Upper lobe of right lung (tissue), 1 donor: ENCODE data around the gene QRICH1. TPM values are rescaled to one million over a fixed set of nuclear protein-coding genes. Genes with fewer than 3 reads are reported as not detected.

Experiments
- ATAC-seq: fragments of 200-7000 bp; cut with Tn5 transposase; one replicate; pipeline ENCODE4 v1.9.1; 2020; ENCODE audit warnings: mild to moderate bottlenecking, moderate library complexity
- DNase-seq: peaks from one replicate; pipeline ENCODE4 v3.0.0-alpha.2; 2020
- H3K27ac ChIP-seq: fragments of 200-600 bp; one replicate; pipeline ENCODE4 v1.8.0; 2022
- H3K27me3 ChIP-seq: fragments of 200-600 bp; one replicate; pipeline ENCODE4 v1.8.0; 2022; ENCODE audit warnings: mild to moderate bottlenecking
- H3K36me3 ChIP-seq: fragments of 200-600 bp; one replicate; pipeline ENCODE4 v1.8.0; 2022
- H3K4me1 ChIP-seq: fragments of 200-600 bp; one replicate; pipeline ENCODE4 v1.8.0; 2022
- H3K4me3 ChIP-seq: fragments of 200-600 bp; one replicate; pipeline ENCODE4 v1.8.0; 2022; ENCODE audit warnings: mild to moderate bottlenecking
- H3K9me3 ChIP-seq: fragments of 200-600 bp; one replicate; pipeline ENCODE4 v1.8.0; 2022
- intact Hi-C: fragments of 100-400 bp; cut with DNase I; formaldehyde crosslinking; loops from one replicate; pipeline ENCODE4 v1.11.0; 2022
- total RNA-seq: library from RNA; stranded (reverse); fragmentation: NEBNext Ultra II Directional; extraction: Animal tissue kit (Norgen Biotek cat#: 25700); gene quantifications from one replicate; pipeline ENCODE4 v1.2.1, GENCODE V29; 2021
- TF ChIP-seq, protein P1 (sequence below): fragments of 200-600 bp; IDR thresholded peaks from one replicate; pipeline ENCODE4 v1.8.0; 2022; ENCODE audit warnings: antibody characterized with exemption
- donor health status: DM: no; HTN: yes; CAD: no; lungs with severe emphysema.

The QRICH1 gene
- total RNA-seq, 1 donor from 2014 or later: 83.9 TPM

DNA sequence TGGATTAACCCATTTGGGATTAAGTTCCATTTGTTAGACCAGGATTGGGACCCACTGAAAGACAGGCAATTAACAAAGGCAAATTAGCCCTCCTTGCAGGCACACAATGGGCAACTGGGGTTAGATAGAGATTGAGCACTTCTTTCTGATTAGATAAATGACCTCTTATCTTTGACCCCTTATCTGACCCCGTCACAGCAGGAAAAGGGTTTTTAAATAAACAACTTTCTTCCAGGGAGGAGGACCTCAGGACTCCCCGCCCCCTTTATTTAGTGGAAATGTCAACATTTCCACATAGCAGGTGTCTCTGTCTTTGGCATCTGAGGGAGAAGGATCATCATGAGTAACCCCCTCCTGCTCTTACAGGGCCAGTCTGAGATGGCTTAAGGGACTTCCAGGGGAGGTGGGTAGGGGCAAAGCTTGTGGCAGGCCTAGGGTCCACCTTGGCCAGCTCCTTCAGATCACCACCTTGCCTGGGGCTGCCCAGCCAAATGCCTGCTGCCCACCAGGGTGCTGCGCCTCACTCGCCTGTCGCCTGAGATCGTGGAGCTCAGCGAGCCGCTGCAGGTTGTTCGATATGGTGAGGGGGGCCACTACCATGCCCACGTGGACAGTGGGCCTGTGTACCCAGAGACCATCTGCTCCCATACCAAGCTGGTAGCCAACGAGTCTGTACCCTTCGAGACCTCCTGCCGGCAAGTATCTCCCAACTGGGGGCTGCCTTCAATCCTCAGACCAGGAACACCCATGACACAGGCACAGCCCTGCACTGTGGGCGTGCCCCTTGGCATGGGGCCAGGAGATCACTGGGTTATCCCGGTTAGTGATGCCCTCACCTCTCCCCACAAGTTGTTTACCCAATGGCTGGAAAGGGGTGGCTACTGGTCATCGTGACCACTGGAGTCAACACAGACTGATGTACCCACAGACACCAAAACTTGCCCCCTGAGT, 89.2 kb downstream of the QRICH1 start:
- ATAC-seq: no peak
- no peaks in the 10 kb centered on the region for H3K36me3 ChIP-seq
- peak; percentile 74 for DNase-seq
- no peak overlapping the region for H3K27ac ChIP-seq
- H3K4me1 ChIP-seq: peaks cover 20% of the 10 kb centered on the region
- no peak overlapping the region for H3K4me3 ChIP-seq
- no peaks in the 10 kb centered on the region for H3K9me3 ChIP-seq
- TF ChIP-seq, protein P1, sequence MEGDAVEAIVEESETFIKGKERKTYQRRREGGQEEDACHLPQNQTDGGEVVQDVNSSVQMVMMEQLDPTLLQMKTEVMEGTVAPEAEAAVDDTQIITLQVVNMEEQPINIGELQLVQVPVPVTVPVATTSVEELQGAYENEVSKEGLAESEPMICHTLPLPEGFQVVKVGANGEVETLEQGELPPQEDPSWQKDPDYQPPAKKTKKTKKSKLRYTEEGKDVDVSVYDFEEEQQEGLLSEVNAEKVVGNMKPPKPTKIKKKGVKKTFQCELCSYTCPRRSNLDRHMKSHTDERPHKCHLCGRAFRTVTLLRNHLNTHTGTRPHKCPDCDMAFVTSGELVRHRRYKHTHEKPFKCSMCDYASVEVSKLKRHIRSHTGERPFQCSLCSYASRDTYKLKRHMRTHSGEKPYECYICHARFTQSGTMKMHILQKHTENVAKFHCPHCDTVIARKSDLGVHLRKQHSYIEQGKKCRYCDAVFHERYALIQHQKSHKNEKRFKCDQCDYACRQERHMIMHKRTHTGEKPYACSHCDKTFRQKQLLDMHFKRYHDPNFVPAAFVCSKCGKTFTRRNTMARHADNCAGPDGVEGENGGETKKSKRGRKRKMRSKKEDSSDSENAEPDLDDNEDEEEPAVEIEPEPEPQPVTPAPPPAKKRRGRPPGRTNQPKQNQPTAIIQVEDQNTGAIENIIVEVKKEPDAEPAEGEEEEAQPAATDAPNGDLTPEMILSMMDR: no peak
- intact Hi-C loops: no loop called here
- H3K27me3 ChIP-seq: no peaks in the 10 kb centered on the region

DNA sequence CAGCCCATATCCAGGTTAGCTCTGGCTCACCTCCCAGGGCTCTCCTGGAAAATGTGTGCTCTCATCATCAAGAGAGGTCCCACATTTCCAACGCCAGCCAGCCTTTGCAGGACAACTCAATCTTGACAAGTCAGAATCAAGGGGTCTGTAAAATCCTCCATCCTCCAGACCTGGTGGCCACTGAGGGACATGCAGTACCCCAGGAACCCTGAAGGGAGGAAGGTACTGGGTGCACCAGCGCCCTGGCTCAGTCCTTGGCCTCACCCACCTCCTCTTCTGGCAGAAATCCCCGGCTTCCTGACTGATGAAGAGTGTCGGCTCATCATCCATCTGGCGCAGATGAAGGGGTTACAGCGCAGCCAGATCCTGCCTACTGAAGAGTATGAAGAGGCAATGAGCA, 92.7 kb downstream of the QRICH1 start:
- TF ChIP-seq, protein P1: no peak
- no peaks in the 10 kb centered on the region for H3K27me3 ChIP-seq
- H3K9me3 ChIP-seq: no peaks in the 10 kb centered on the region
- peaks cover 3% of the 10 kb centered on the region for H3K4me1 ChIP-seq
- H3K27ac ChIP-seq: no peak overlapping the region
- H3K36me3 ChIP-seq: peaks cover 4% of the 10 kb centered on the region
- H3K4me3 ChIP-seq: no peak overlapping the region
- intact Hi-C loops: no loop called here
- ATAC-seq (no peak), DNase-seq (no peak)

DNA sequence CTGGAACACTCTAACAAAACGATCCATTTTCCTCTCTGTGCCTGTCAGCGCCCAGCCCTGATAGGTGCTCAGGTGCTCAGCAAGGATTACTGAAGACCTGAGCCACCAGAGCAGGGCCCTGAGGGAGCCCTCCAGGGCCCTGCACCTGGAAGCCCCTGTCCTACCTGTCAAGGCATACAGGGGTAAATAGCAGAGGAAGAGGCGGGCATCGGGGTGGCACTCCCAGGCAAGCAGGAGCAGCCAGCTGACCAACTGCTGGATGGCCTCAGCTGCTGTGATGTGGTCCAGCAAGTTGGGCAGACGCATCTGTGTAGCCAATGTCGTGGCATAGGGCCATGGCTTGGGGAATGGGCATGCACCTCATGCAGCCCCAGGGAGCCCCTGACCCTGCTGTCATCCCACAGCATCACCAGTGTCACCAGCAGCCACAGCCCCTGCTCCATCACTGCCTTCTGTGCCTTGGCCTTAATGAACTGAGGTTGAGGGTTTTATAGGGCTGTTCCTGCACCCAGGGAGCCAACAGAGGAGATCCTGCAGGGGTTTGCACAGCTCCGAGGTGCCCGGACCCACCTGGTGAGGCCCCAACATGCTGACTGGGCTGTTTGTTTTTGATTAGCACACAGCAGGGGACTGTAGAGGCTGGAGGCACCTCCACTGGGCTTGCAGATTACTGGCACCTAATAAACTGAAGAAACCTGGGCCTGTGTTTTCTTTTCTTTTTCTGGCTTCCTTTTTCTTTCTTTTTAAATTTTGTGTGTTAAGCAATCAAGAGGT, 94.6 kb downstream of the QRICH1 start:
- Histone ChIP-seq H3K4me1 (no peaks in the 10 kb centered on the region), H3K27ac (no peak overlapping the region), H3K4me3 (no peak overlapping the region), H3K27me3 (no peaks in the 10 kb centered on the region), H3K36me3 (peaks cover 4% of the 10 kb centered on the region), H3K9me3 (no peaks in the 10 kb centered on the region)
- ATAC-seq (no peak), DNase-seq (no peak)
- TF ChIP-seq, protein P1: no peak
- intact Hi-C loops: no loop called here

DNA sequence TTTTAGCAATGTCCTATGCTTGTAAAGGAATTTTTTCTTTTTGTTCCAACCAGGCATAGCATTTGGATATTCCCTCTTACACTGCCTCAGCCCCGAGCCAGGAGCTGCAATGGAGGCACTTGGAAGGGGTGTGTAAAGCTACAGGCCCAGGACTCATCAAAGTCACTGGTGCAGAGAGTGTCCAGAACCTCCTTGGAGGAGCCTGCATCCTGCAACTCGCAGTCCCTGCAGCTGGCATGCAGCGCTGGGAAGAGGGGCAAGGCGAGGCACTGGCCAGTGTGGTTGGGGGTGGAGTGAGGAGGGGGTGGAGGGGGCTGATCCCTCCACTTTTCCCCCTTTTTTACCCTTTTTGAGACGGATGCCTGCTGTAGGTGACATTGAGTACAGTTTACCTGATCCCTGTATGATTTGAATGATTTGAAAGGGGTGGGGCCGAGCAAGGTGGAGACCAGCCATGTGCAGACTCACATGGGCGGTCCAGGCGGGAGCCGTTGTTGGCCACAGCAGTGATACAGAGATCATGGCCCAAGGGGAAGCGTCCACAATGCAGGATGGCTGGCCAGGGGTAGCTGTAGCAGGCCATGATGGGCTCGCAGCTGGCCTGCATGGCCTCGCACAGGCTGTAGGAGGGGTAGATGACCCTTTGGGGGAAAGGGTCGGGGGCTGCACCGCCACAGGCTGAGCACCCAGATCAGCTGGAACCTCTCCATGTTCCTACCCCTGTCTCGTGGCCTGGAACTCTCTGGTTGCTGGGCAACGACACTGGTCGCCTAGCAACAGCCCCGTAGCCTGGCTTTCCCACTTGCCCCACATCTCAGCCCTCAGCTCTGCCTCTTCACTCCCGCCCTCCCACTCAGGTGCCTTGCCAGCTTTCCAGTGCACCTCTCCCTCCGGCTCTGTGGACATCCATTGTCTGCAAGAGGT, 95.9 kb downstream of the QRICH1 start:
- H3K9me3 ChIP-seq: no peaks in the 10 kb centered on the region
- no peak overlapping the region for H3K4me3 ChIP-seq
- H3K27ac ChIP-seq: no peak overlapping the region
- no peaks in the 10 kb centered on the region for H3K4me1 ChIP-seq
- intact Hi-C loops: no loop called here
- no peak for DNase-seq
- TF ChIP-seq, protein P1: no peak
- H3K27me3 ChIP-seq: no peaks in the 10 kb centered on the region
- ATAC-seq: no peak
- H3K36me3 ChIP-seq: peaks cover 4% of the 10 kb centered on the region

DNA sequence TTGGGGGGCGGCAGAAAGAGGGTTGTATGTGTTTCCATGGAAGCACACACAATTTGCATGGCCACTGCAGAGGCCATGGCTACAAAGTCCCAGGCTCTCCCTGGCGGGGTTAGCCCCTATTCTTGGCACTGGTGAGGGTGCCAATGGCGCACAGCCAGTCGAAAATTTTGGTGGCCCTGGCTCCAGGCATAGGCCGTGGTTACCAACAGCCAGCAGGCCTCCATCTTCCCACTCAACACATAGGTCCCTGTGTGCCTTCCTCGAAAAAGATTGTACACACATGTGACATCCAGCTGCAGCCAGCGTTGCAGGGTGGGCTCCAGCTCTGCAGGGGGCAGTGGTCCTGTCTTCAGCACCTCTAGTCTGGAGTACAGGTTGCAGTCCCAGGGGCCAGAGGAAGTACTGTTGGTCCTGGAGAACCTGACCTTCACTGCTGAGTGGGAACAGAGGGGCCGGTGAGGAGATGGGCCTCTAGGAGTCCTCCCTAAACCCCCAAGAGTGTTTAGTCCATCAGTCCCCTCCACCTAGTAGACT, 96.7 kb downstream of the QRICH1 start:
- TF ChIP-seq, protein P1: no peak
- no peak for ATAC-seq
- H3K9me3 ChIP-seq: no peaks in the 10 kb centered on the region
- no peak for DNase-seq
- intact Hi-C loops: no loop called here
- H3K27me3 ChIP-seq: no peaks in the 10 kb centered on the region
- H3K36me3 ChIP-seq: peaks cover 6% of the 10 kb centered on the region
- no peaks in the 10 kb centered on the region for H3K4me1 ChIP-seq
- H3K4me3 ChIP-seq: no peak overlapping the region
- H3K27ac ChIP-seq: no peak overlapping the region
